Measurements from ENCODE around the gene SMIM5. TPM values are rescaled to one million over a fixed set of nuclear protein-coding genes. Genes with fewer than 3 reads are reported as not detected.

Gene SMIM5, protein sequence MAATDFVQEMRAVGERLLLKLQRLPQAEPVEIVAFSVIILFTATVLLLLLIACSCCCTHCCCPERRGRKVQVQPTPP
- total RNA-seq = not detected in 2 replicates

DNA sequence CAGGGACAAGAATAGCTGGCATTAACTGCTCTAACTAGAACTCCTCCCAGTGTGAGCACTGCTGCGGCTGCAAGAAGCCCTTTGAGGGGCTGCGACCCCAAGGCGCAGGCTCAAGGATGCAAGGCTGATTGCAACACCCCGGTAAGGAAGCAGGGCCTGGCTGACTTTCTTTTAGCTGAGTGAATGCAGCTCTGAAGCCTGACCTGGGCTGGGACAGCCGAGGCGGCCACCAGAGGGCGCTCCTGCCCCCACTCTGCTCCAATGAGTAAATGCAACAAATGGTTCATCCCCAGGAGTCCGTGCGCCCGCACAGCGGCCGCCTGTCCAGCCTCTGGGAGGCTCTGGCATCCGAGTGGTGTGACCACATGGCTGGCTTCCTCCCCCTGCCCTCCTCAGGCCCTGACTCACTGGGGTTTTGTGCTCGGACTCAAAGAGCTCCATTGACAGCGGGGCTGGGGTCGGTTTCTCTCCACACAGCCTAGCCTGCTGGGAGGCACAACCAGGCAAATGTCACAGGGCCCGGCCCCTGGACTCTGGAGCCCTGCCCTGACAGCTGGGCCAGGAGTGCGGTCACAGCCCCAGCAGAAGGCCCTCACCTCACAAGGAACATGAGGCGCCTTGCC is at the start of gene SMIM5:
Gene SMIM5, plus strand, starts transcription at position 572 of the 623 bp plus-strand sequence. CDS start 6,768 bp downstream, outside the sequence.

DNA sequence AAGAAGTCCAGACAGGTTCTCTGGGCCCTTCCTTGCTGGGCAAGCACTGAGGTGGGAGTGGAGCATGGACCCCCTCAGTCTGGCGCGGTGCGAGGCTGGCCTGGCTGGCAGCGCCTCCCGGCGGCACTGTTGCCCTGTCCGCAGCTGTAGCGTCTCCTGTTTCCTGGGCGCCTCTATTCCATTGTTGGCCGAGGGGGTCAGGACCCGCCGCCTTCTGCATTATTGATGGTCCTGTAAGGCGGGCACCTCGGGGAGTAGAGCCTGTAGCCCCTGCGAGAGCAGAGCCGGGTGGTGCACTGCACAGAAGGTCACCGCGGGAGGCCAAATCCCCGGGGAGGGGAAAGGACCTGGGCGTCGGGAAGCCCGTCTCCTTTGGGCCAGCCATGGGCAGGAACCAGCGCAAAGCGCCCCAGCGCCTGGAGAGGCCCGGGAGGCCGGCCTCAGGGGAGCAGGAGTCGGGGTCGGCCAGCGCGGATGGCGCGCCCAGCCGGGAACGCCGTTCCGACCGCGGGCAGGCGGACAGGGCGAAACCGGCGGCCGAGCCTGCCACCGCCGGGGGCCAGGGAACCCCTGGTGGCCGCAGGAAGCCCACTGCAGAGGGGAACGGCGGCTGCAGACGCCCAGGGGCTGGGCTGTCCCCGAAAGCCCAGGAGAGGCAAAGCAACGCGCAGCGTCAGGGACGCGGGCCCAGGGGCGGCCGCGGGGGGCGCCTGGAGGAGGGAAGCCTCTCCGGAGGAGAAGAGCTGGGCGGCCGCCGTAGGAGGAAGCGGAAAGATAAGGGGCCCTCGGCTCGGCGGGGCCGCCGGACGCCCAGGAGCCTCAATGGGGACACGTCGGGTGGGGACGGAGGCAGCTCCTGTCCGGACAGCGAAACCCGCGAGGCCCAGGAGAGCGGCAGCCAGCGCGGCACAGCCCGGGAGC is 45.3 kb upstream of the SMIM5 start, which contains the start of gene MYO15B:
Gene MYO15B, plus strand, starts transcription at position 126 of the 921 bp plus-strand sequence. Its CDS starts 258 bp downstream, at position 384.

DNA sequence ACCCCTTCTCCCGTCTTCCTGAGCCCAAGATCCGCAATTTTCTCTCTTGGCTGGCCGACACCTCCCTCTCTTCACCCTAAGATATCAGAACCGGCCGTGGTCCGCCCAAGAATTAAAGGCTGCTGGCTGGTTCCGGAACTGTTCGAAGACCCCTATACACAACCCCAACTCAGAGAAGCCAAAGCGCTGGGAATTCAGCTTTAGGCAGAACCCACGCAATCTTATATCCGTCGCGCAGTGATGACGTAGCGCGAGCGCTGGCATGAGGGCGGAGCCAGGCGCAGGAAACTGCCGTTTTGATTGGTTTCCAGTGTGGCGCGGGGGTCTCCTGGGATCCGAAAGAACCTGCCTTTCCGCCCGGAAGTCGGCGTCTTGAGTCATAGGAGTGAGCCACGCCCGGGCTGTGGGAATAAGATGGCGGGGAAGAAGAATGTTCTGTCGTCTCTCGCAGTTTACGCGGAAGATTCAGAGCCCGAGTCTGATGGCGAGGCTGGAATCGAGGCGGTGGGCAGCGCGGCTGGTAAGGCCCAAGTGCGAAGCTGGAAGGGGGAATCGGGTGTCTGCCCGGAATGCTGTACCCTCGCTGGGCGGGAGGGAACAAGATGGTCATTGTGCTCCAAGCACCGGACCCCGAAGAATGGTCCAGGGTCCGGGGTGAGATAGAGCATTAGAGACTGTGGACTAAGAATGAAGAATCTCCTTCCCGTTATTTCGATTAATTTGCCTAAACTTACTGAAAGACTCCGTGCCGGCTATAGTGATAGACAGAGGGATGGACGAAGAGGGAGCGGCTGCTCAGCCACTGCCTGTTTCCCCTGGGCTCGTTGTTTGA is 33.9 kb downstream of the SMIM5 start, which contains the start of the genes RECQL5 and SAP30BP:
Gene RECQL5, minus strand, starts transcription at position 196 of the 832 bp plus-strand sequence. CDS start 597 bp downstream, outside the sequence.
Gene SAP30BP, plus strand, starts transcription at position 380 of the 832 bp plus-strand sequence. Its CDS starts 35 bp downstream, at position 415.

Other genes with a start within 250 kb of the SMIM5 start
- 56.9 and 63.7 TPM in 2 replicates for gene GRB2, start 227.8 kb upstream of the SMIM5 start, total RNA-seq
- 20.1 and 20.5 TPM in 2 replicates for gene TMEM94, start 176.8 kb upstream of the SMIM5 start, total RNA-seq
- gene CASKIN2, start 117.9 kb upstream of the SMIM5 start, total RNA-seq = 3.4 and 5.2 TPM in 2 replicates
- 6.3 and 10.4 TPM in 2 replicates for gene TSEN54, start 116.9 kb upstream of the SMIM5 start, total RNA-seq
- gene LLGL2, start 107.7 kb upstream of the SMIM5 start, total RNA-seq = 0.14 and 0.37 TPM in 2 replicates
- gene MYO15B, start 45.6 kb upstream of the SMIM5 start, total RNA-seq = 2.0 and 3.9 TPM in 2 replicates
- 14.6 and 19.6 TPM in 2 replicates for gene RECQL5, start 33.7 kb downstream of the SMIM5 start, total RNA-seq
- 47.8 and 51.7 TPM in 2 replicates for gene SAP30BP, start 33.9 kb downstream of the SMIM5 start, total RNA-seq
- 0.28 TPM in 2 replicates for gene ITGB4, start 88.0 kb downstream of the SMIM5 start, total RNA-seq
- 43.2 and 49.0 TPM in 2 replicates for gene GALK1, start 131.8 kb downstream of the SMIM5 start, total RNA-seq
- 10.0 and 15.1 TPM in 2 replicates for gene UNK, start 151.4 kb downstream of the SMIM5 start, total RNA-seq
- gene UNC13D, start 211.0 kb downstream of the SMIM5 start, total RNA-seq = 0.46 and 0.57 TPM in 2 replicates
- 22.3 and 22.5 TPM in 2 replicates for gene WBP2, start 221.9 kb downstream of the SMIM5 start, total RNA-seq
- 12.3 and 14.1 TPM in 2 replicates for gene TRIM47, start 245.1 kb downstream of the SMIM5 start, total RNA-seq